Body of pancreas (tissue), 4 donors: ENCODE measurements around the gene TACR1. TPM values are rescaled to one million over a fixed set of nuclear protein-coding genes. Genes with fewer than 3 reads are reported as not detected.

Experiments
- ATAC-seq: fragments of 150-250 bp; one replicate; pipeline ENCODE4 v1.9.1; 2016
- DNase-seq, 4 donors: peaks; one replicate each; pipeline ENCODE4 v3.0.0-alpha.2; 2019
- H3K27ac ChIP-seq, 4 donors: fragments of 200-600 bp; sonication (generic); 1 replicate in 3 of 4; 2 replicates in 1 of 4; pipeline versions ENCODE4 v1.5.1 to v1.6.1; 2016 to 2019; ENCODE audit warnings: mild to moderate bottlenecking in 1 of 4, mixed read lengths in 1 of 4, moderate library complexity in 1 of 4
- H3K27me3 ChIP-seq, 2 donors: fragments of 200-600 bp; sonication (generic); one replicate each; pipeline ENCODE4 v1.6.0; 2016; ENCODE audit warnings: mild to moderate bottlenecking in 1 of 2
- H3K36me3 ChIP-seq, 2 donors: fragments of 200-600 bp; sonication (generic); replicated peaks in 1 of 2; 2 replicates each; pipeline ENCODE4 v1.5.1; 2016; ENCODE audit warnings: low read depth in 2 of 2; ENCODE audit not compliant: insufficient read depth in 1 of 2
- H3K4me1 ChIP-seq: fragments of 200-600 bp; sonication (generic); one replicate; pipeline ENCODE4 v1.6.0; 2016
- H3K4me3 ChIP-seq, 2 donors: fragments of 200-600 bp; sonication (generic); 1 replicate in 1 of 2; 2 replicates in 1 of 2; pipeline ENCODE4 v1.5.1; 2016 to 2019
- H3K9me3 ChIP-seq, 3 donors: fragments of 200-600 bp; sonication (generic); 1 replicate in 2 of 3; 2 replicates in 1 of 3; pipeline ENCODE4 v1.5.1; 2016
- CTCF ChIP-seq, 7 experiments: fragments of 450-650 bp in 4 of 7; fragments of 200-600 bp in 3 of 7; sonication (generic) in 3 of 7; IDR thresholded peaks; one replicate each; pipeline ENCODE4 v1.5.1; 2016 to 2019; ENCODE audit warnings: antibody characterized with exemption in 7 of 7
- POLR2A ChIP-seq, 3 donors: fragments of 450-650 bp; IDR thresholded peaks; one replicate each; pipeline ENCODE4 v1.6.1; 2016; ENCODE audit warnings: antibody characterized with exemption in 3 of 3, mild to moderate bottlenecking in 2 of 3
- WGBS, 2 donors: methylation state at CpG; one replicate each; pipeline ENCODE4 v1.1.5; 2017; 5-methylcytosine and 5-hydroxymethylcytosine counted together
- intact Hi-C: fragments of 100-400 bp; cut with DNase I; formaldehyde crosslinking; loops from one replicate; pipeline ENCODE4 v1.15.1; 2023
- total RNA-seq, 2 donors: library from RNA; depleted of rRNA; stranded (reverse); fragments of >200 nt; gene quantifications; one replicate each; pipeline ENCODE4 v1.1.0, GENCODE V29; 2016

Gene TACR1
- total RNA-seq, 2 donors from 2014 or later, result 0.52 TPM; not detected in 1

GRCh38 chr2:75055142-75055819 is 144.0 kb downstream of the TACR1 start:
- no peak overlapping the region for H3K4me3 ChIP-seq
- 80 to 89% methylated on average over 6 of the region's 6 CpGs for WGBS, 2 donors
- no peaks in the 10 kb centered on the region for H3K9me3 ChIP-seq
- no peaks in the 10 kb centered on the region for H3K4me1 ChIP-seq
- no peak for ATAC-seq
- DNase-seq, result no peak
- no peak for TF ChIP-seq POLR2A (IDR thresholded peaks at IDR 0.05)
- no peak for TF ChIP-seq CTCF (IDR thresholded peaks at IDR 0.05)
- no peaks in the 10 kb centered on the region for H3K27me3 ChIP-seq
- H3K36me3 ChIP-seq, result no peaks in the 10 kb centered on the region
- intact Hi-C loops, result loop anchor here (10.0 kb wide), 1 partner anchor 350 kb away; no protein-coding TSS in a partner anchor
- H3K27ac ChIP-seq, result no peak overlapping the region

GRCh38 chr2:75054296-75054695 is 145.0 kb downstream of the TACR1 start:
- TF ChIP-seq CTCF (IDR thresholded peaks at IDR 0.05) (no peak), POLR2A (IDR thresholded peaks at IDR 0.05) (no peak)
- Histone ChIP-seq H3K9me3 (no peaks in the 10 kb centered on the region), H3K27me3 (no peaks in the 10 kb centered on the region), H3K4me1 (no peaks in the 10 kb centered on the region), H3K36me3 (no peaks in the 10 kb centered on the region), H3K4me3 (no peak overlapping the region), H3K27ac (no peak overlapping the region)
- intact Hi-C loops, result loop anchor here (10.0 kb wide), 1 partner anchor 351 kb away; no protein-coding TSS in a partner anchor
- ATAC-seq (no peak), DNase-seq (no peak)
- 63 to 69% methylated on average over 2 of the region's 2 CpGs for WGBS, 2 donors

GRCh38 chr2:75053484-75054112 is 145.7 kb downstream of the TACR1 start:
- intact Hi-C loops, result loop anchor here (10.0 kb wide), 1 partner anchor 351 kb away; no protein-coding TSS in a partner anchor
- 24 to 26% methylated on average over 7 of the region's 7 CpGs for WGBS, 2 donors
- Histone ChIP-seq H3K9me3 (no peaks in the 10 kb centered on the region), H3K4me1 (no peaks in the 10 kb centered on the region), H3K27me3 (no peaks in the 10 kb centered on the region), H3K27ac (no peak overlapping the region), H3K4me3 (no peak overlapping the region), H3K36me3 (no peaks in the 10 kb centered on the region)
- TF ChIP-seq CTCF (IDR thresholded peaks at IDR 0.05) (peak; percentile 18 to 62 (median 50)), POLR2A (IDR thresholded peaks at IDR 0.05) (no peak)
- peak; percentile 74 for ATAC-seq
- peak; percentile 27 to 50 (median 34) for DNase-seq

GRCh38 chr2:75047992-75048625 is 151.2 kb downstream of the TACR1 start:
- WGBS, 2 donors, result 65 to 74% methylated on average over 4 of the region's 4 CpGs
- ATAC-seq (no peak), DNase-seq (no peak)
- Histone ChIP-seq H3K4me3 (no peak overlapping the region), H3K36me3 (no peaks in the 10 kb centered on the region), H3K27me3 (no peaks in the 10 kb centered on the region), H3K27ac (no peak overlapping the region), H3K9me3 (no peaks in the 10 kb centered on the region), H3K4me1 (no peaks in the 10 kb centered on the region)
- intact Hi-C loops, result no loop called here
- no peak for TF ChIP-seq CTCF (IDR thresholded peaks at IDR 0.05)
- no peak for TF ChIP-seq POLR2A (IDR thresholded peaks at IDR 0.05)
